GM12872 (cell line): ENCODE measurements around the gene PTPN3.

ENCODE experiments used
- TF ChIP-seq, protein P1 (sequence below): IDR thresholded peaks from 3 replicates; pipeline ENCODE4 v1.5.1; 2011; ENCODE audit warnings: low read depth, mild to moderate bottlenecking, low read length, moderate library complexity; ENCODE audit not compliant: insufficient read depth

PTPN3 gene

GRCh38 chr9:109355564-109356297, 142.4 kb downstream of the PTPN3 start:
- TF ChIP-seq, protein P1, sequence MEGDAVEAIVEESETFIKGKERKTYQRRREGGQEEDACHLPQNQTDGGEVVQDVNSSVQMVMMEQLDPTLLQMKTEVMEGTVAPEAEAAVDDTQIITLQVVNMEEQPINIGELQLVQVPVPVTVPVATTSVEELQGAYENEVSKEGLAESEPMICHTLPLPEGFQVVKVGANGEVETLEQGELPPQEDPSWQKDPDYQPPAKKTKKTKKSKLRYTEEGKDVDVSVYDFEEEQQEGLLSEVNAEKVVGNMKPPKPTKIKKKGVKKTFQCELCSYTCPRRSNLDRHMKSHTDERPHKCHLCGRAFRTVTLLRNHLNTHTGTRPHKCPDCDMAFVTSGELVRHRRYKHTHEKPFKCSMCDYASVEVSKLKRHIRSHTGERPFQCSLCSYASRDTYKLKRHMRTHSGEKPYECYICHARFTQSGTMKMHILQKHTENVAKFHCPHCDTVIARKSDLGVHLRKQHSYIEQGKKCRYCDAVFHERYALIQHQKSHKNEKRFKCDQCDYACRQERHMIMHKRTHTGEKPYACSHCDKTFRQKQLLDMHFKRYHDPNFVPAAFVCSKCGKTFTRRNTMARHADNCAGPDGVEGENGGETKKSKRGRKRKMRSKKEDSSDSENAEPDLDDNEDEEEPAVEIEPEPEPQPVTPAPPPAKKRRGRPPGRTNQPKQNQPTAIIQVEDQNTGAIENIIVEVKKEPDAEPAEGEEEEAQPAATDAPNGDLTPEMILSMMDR = no peak

DNA sequence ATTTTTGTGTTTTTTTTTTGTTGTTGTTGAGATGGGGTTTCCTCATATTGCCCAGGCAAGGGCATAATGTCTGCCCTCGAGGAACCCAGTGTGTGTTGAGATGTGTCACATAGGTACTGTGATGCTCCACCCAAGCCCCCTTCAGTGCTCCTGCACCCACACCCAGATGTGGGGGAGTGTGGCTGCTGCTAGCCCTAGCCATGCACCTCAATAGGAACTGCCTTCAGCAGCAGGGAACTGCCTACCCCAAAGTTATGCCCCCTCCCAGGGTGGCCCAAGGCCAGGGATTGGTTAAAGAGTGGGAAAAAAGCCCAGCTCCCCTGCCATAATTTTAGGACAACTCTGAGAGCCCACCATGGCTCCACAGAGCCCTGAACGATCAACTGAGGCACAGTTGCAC, 143.9 kb downstream of the PTPN3 start:
- TF ChIP-seq, protein P1 = no peak

- TF ChIP-seq, protein P1 = no peak
Observed at GRCh38 chr9:109351032-109351431, 147.1 kb downstream of the PTPN3 start.

DNA sequence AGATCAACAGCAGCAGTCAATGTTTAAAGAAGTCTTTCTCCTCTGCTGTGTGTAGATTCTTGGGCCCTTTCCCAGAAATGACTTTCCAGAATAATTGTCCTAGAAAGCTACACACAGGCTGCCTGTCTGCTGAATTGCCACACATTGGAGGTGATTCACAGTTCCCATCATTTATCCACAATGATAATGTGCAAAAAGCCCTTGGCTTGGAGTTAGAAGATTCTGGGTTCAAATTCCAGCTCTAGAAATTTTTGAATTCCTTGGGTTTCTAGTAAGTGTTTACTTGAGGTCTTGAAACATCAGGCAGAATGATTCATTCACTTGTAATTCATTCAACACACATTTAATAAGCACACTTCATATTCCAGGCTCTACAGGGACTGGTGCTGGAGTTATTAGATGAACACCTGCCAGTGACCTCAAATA, 148.7 kb downstream of the PTPN3 start:
- TF ChIP-seq, protein P1 = no peak

DNA sequence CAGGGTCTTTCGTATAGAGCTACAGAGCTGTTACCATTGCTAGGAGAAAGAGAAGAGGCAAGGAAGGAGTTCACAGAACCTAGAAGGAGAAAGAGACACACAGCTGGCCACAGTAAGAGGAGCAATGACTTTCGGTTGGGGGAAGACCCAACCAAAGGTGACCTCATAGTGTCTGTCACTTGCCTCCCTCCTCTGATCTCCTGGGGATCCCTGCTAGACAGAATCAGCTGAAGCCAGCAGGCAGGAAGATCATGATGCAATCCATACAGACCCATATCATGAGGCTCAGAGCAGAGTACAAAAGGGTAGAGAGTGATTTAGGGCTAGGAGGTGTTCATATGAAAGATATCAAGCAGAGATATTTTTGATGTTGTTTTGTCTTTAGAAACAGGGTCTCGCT, 151.2 kb downstream of the PTPN3 start:
- TF ChIP-seq, protein P1 = no peak

DNA sequence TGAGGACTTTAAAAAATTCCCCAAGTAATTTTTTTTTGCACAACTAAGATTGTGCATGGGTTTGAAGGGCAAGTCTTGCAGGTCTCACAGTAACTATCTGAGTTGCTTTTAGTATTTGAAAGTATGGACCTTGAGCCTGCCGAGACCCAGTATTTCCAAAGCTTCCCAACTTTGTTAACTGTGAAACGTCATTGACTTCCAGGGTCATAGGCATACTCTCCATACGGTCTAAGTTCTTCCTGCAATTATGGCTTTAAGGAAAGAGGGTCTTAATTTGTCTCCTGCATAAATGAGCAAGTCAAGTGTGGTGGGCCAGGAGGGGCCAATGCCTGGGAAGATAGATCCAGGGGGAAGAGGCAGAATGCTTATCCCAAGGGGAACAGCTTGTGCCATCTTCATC, 153.2 kb downstream of the PTPN3 start:
- TF ChIP-seq, protein P1 = no peak

GRCh38 chr9:109342878-109343277, 155.2 kb downstream of the PTPN3 start:
- TF ChIP-seq, protein P1 = no peak
